ENCODE data around the gene ITGA2B. TPM values are rescaled to one million over a fixed set of nuclear protein-coding genes. Genes with fewer than 3 reads are reported as not detected.

The ITGA2B gene
- total and polyA plus RNA-seq, 2 of the 4 experiments (the other 2 are of a cell fraction) = under 0.01 to 0.26 TPM

GRCh38 chr17:44408786-44409185 lies 19.3 kb upstream of the ITGA2B start:
- Histone ChIP-seq H3K27me3 (ENCODE audit: control insufficient read depth, insufficient read depth, low read length) (no peaks in the 10 kb centered on the region), H2AK5ac (ENCODE audit: low read depth, low read length) (no peak overlapping the region), H2BK5ac (ENCODE audit: low read depth, low read length, poor library complexity, severe bottlenecking) (no peak overlapping the region), H3K18ac (ENCODE audit: low read depth, low read length) (no peak overlapping the region), H3K79me1 (ENCODE audit: low read depth in 1 of 2, low read length in 2 of 2) (peaks cover 8 to 26% of the 10 kb centered on the region in 2 experiments; a peak in 2 of 4 replicates), H3K4ac (ENCODE audit: low read depth, low read length) (no peak overlapping the region), H2BK15ac (ENCODE audit: low read depth, low read length) (no peak overlapping the region), H3K27ac (ENCODE audit: insufficient read depth, low read length) (no peak overlapping the region), H4K8ac (ENCODE audit: low read depth in 2 of 2, low read length in 2 of 2) (no peak overlapping the region), H2BK20ac (ENCODE audit: low read depth, low read length) (no peak overlapping the region), H3K14ac (replicated peaks; ENCODE audit: low read depth, low read length) (no peak overlapping the region), H4K20me1 (ENCODE audit: insufficient read depth, low read length) (no peaks in the 10 kb centered on the region), H4K5ac (ENCODE audit: low read depth, low read length) (no peak overlapping the region), H3K4me3 (ENCODE audit: insufficient read depth, low read depth, low read length) (no peak overlapping the region), H3K9me3 (ENCODE audit: control insufficient read depth, insufficient read depth, low read length) (no peaks in the 10 kb centered on the region), H2BK120ac (ENCODE audit: low read depth, low read length) (no peak overlapping the region), H3K9ac (ENCODE audit: low read depth, low read length) (no peak overlapping the region), H2AK9ac (replicated peaks; ENCODE audit: low read depth, low read length, poor library complexity) (no peak overlapping the region), H3K23ac (ENCODE audit: low read depth, low read length) (no peak overlapping the region), H2AFZ (replicated peaks; ENCODE audit: low read length, poor library complexity) (no peak overlapping the region), H3K4me2 (ENCODE audit: low read depth, low read length) (no peak overlapping the region), H3K56ac (ENCODE audit: extremely low read depth, insufficient read depth, low read length) (no peak overlapping the region), H4K91ac (ENCODE audit: insufficient read depth, low read depth, low read length) (no peak overlapping the region), H3K36me3 (ENCODE audit: control insufficient read depth, insufficient read depth, low read length) (0 out of 2 replicates have a peak, but pooled peaks cover 3% of the 10 kb centered on the region), H3K4me1 (ENCODE audit: control insufficient read depth, insufficient read depth, low read length) (no peaks in the 10 kb centered on the region), H3K9me1 (ENCODE audit: insufficient read depth, low read length) (no peaks in the 10 kb centered on the region)
- no peak for ATAC-seq (ENCODE audit: low read depth)
- dilution Hi-C loops (cut with HindIII; ENCODE audit: low sequenced_read_pairs, unreplicated experiment) = no loop called here
- BruUV-seq (replicated peaks) = no TSS peak
- intact Hi-C loops (cut with micrococcal nuclease) = no loop called here
- POLR2A ChIA-PET (ENCODE audit: unreplicated experiment) = no interaction called here
- no peak for DNase-seq
- CTCF ChIA-PET = interaction anchor here (0.6 kb wide), 1 partner anchor 171 kb away, joined by 3 read pairs; no protein-coding TSS in a partner anchor
- no peak for TF ChIP-seq RCOR1 (IDR thresholded peaks at IDR 0.05; ENCODE audit: insufficient replicate concordance, low read length)
- no peak for TF ChIP-seq RFX5 (IDR thresholded peaks at IDR 0.05; ENCODE audit: low read depth, low read length)
- TF ChIP-seq MXI1 (IDR thresholded peaks at IDR 0.05; ENCODE audit: borderline replicate concordance, low read depth, low read length) = no peak
- no peak for TF ChIP-seq CEBPB (IDR thresholded peaks at IDR 0.05; ENCODE audit: low read depth, low read length)
- TF ChIP-seq FOS (IDR thresholded peaks at IDR 0.05; ENCODE audit: low read depth, low read length) = no peak
- TF ChIP-seq MAZ (IDR thresholded peaks at IDR 0.05; ENCODE audit: borderline replicate concordance, low read depth, low read length) = no peak
- no peak for TF ChIP-seq RAD21 (IDR thresholded peaks at IDR 0.05; ENCODE audit: low read length)
- no peak for TF ChIP-seq NFE2L2 (IDR thresholded peaks at IDR 0.05; ENCODE audit: low read depth, low read length)
- TF ChIP-seq CTCF (conservative IDR thresholded peaks at IDR 0.05; ENCODE audit: low read depth, low read length) = no peak
- TF ChIP-seq USF2 (IDR thresholded peaks at IDR 0.05; ENCODE audit: low read depth, low read length) = no peak
- no peak for TF ChIP-seq MAFK (IDR thresholded peaks at IDR 0.05; ENCODE audit: low read depth, low read length)
- TF ChIP-seq BHLHE40 (IDR thresholded peaks at IDR 0.05; ENCODE audit: low read depth, low read length) = no peak
- TF ChIP-seq CHD1 (IDR thresholded peaks at IDR 0.05; ENCODE audit: low read depth, low read length) = no peak
- TF ChIP-seq SMC3 (IDR thresholded peaks at IDR 0.05; ENCODE audit: low read depth, low read length) = no peak
- TF ChIP-seq POLR2A (IDR thresholded peaks at IDR 0.05; ENCODE audit: low read depth, low read length) = no peak
- TF ChIP-seq ELK1 (IDR thresholded peaks at IDR 0.05; ENCODE audit: borderline replicate concordance, low read depth, low read length) = no peak
- in situ Hi-C loops (cut with MboI; ENCODE audit: low sequenced_read_pairs) = loop anchor here (10.0 kb wide), 1 partner anchor 236 kb away; no protein-coding TSS in a partner anchor
- WGBS, 2 experiments (ENCODE audit: extremely low coverage in 2 of 2, insufficient read length in 1 of 2) = 80% methylated on average over 1 of the region's 4 CpGs; no CpG with 5 or more reads in 1 of the 2 experiments
